OCI-LY1 (cell line): ENCODE data around the gene AFMID.

Source experiments
- EZH2 ChIP-seq: fragments of 200-600 bp; sonication (generic), shearing (Covaris generic); IDR thresholded peaks from 2 replicates; pipeline ENCODE4 v1.8.0; 2017; ENCODE audit warnings: borderline replicate concordance, mixed run types, mild to moderate bottlenecking, antibody characterized with exemption, low read length, moderate library complexity, mixed read lengths
- TF ChIP-seq, protein P1 (sequence below): fragments of 200-600 bp; sonication (generic), shearing (Covaris generic); IDR thresholded peaks from 2 replicates; pipeline ENCODE4 v1.5.1; 2017; ENCODE audit warnings: mild to moderate bottlenecking, antibody characterized with exemption, low read length, moderate library complexity, mixed read lengths

DNA sequence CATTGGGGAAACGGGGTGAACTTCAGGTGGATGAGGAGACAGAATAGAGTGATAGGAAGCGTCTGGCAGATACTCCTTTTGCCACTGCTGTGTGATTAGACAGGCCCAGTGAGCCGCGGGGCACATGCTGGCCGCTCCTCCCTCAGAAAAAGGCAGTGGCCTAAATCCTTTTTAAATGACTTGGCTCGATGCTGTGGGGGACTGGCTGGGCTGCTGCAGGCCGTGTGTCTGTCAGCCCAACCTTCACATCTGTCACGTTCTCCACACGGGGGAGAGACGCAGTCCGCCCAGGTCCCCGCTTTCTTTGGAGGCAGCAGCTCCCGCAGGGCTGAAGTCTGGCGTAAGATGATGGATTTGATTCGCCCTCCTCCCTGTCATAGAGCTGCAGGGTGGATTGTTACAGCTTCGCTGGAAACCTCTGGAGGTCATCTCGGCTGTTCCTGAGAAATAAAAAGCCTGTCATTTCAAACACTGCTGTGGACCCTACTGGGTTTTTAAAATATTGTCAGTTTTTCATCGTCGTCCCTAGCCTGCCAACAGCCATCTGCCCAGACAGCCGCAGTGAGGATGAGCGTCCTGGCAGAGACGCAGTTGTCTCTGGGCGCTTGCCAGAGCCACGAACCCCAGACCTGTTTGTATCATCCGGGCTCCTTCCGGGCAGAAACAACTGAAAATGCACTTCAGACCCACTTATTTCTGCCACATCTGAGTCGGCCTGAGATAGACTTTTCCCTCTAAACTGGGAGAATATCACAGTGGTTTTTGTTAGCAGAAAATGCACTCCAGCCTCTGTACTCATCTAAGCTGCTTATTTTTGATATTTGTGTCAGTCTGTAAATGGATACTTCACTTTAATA, 37.3 kb downstream of the AFMID start:
- TF ChIP-seq, protein P1, sequence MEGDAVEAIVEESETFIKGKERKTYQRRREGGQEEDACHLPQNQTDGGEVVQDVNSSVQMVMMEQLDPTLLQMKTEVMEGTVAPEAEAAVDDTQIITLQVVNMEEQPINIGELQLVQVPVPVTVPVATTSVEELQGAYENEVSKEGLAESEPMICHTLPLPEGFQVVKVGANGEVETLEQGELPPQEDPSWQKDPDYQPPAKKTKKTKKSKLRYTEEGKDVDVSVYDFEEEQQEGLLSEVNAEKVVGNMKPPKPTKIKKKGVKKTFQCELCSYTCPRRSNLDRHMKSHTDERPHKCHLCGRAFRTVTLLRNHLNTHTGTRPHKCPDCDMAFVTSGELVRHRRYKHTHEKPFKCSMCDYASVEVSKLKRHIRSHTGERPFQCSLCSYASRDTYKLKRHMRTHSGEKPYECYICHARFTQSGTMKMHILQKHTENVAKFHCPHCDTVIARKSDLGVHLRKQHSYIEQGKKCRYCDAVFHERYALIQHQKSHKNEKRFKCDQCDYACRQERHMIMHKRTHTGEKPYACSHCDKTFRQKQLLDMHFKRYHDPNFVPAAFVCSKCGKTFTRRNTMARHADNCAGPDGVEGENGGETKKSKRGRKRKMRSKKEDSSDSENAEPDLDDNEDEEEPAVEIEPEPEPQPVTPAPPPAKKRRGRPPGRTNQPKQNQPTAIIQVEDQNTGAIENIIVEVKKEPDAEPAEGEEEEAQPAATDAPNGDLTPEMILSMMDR, result no peak
- TF ChIP-seq EZH2, result no peak
